C4-2B (cell line): ENCODE results near the gene MAST4.

Experiments used
- CTCF ChIP-seq: fragments of 450-650 bp; conservative IDR thresholded peaks from 2 replicates; pipeline ENCODE4 v1.5.1; 2017; ENCODE audit warnings: mild to moderate bottlenecking
- ZFX ChIP-seq: fragments of 450-650 bp; IDR thresholded peaks from 2 replicates; pipeline ENCODE4 v1.6.1; 2017

DNA sequence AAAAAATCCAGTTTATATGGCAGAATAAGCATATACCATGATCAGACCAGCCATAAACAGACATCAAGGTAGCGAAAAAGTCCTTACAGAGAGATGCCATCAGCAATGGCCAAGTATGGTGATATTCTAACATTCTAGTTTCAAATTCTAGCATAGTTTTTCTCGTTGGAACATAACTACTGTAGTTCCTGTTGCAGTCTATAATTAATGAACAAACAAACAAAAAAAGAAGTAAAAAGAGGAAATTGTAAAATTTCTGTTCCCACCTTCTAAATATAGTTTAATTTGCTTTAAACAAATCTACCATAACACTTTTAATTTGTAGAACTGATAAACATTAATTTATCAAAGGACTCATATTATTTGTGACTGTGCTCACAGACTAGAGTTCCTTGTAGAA, 610.3 kb downstream of the MAST4 start:
- TF ChIP-seq CTCF = no peak
- no peak for TF ChIP-seq ZFX
